ENCODE results near the gene ARSB.

DNA sequence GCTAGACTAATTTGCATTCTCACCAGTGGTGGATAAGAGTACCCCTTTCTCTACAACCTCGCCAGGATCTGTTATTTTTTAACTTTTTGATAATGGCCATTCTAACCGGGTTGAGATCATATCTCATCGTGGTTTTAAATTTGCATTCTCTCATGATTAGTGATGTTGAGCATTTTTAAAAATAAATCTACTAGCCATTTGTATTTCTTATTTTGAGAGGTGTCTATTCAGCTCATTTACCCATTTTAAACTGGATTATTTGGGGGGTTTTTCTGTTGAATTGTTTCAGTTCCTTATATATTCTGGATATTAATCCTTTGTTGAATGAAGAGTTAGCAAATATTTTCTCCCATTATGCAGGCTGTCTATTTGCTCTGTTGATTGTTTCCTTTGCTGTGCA lies 139.6 kb downstream of the ARSB start:
- TF ChIP-seq POLR2AphosphoS5 (IDR thresholded peaks at IDR 0.05; ENCODE audit: low read depth, low read length), result no peak
- TF ChIP-seq, protein P1, sequence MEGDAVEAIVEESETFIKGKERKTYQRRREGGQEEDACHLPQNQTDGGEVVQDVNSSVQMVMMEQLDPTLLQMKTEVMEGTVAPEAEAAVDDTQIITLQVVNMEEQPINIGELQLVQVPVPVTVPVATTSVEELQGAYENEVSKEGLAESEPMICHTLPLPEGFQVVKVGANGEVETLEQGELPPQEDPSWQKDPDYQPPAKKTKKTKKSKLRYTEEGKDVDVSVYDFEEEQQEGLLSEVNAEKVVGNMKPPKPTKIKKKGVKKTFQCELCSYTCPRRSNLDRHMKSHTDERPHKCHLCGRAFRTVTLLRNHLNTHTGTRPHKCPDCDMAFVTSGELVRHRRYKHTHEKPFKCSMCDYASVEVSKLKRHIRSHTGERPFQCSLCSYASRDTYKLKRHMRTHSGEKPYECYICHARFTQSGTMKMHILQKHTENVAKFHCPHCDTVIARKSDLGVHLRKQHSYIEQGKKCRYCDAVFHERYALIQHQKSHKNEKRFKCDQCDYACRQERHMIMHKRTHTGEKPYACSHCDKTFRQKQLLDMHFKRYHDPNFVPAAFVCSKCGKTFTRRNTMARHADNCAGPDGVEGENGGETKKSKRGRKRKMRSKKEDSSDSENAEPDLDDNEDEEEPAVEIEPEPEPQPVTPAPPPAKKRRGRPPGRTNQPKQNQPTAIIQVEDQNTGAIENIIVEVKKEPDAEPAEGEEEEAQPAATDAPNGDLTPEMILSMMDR (IDR thresholded peaks at IDR 0.05), result no peak
